Type B pancreatic cell (in vitro differentiated cells): ENCODE measurements around the gene FSTL3. TPM values are rescaled to one million over a fixed set of nuclear protein-coding genes. Genes with fewer than 3 reads are reported as not detected.

Experiments used
- DNase-seq: peaks from one replicate; pipeline ENCODE4 v3.0.0; 2021; ENCODE audit warnings: mixed read lengths; ENCODE audit not compliant: unreplicated experiment; ENCODE audit errors: extremely low spot score
- H3K27ac Mint-ChIP-seq: 2 replicates; pipeline ENCODE4 v1.8.0; 2021; ENCODE audit warnings: mild to moderate bottlenecking, mixed read lengths
- H3K27me3 Mint-ChIP-seq: 2 replicates; pipeline ENCODE4 v1.8.0; 2021; ENCODE audit warnings: mixed read lengths
- H3K36me3 Mint-ChIP-seq: 2 replicates; pipeline ENCODE4 v1.8.0; 2021; ENCODE audit warnings: mixed read lengths
- H3K4me1 Mint-ChIP-seq: one replicate; pipeline ENCODE4 v1.8.0; 2021; ENCODE audit warnings: mixed read lengths; ENCODE audit not compliant: unreplicated experiment
- H3K4me3 Mint-ChIP-seq: 2 replicates; pipeline ENCODE4 v1.8.0; 2021; ENCODE audit warnings: mild to moderate bottlenecking, mixed read lengths
- H3K9me3 Mint-ChIP-seq: 2 replicates; pipeline ENCODE4 v1.8.0; 2021; ENCODE audit warnings: mixed read lengths
- total RNA-seq: library from RNA; stranded (reverse); gene quantifications from 2 replicates; pipeline ENCODE4 v1.2.1, GENCODE V29; 2021; ENCODE audit warnings: low replicate concordance
- TF ChIP-seq, protein P1 (sequence below): fragments of 200-600 bp; sonication (generic); conservative IDR thresholded peaks from 2 replicates; pipeline ENCODE4 v1.5.0; 2021; ENCODE audit warnings: antibody characterized with exemption, mild to moderate bottlenecking

FSTL3 gene
- total RNA-seq, 1 donor from 2014 or later: 11.0 TPM

DNA sequence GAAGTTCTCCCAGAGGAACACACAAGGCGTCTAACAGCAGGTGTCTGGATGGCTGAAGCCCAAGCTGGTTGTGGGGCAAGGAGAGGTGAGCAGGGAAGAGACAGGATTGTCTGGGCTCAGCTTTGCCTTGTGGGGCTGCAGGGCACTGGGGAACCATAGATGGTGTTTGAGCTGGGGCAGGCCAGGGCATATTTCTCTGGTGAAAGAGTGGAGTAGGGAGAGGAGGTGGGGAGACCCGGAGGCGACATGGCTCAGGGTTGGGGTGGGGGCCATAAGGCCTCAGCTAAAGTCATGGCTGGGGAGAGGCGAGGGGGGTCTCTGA, 27.1 kb downstream of the FSTL3 start:
- H3K36me3 Mint-ChIP-seq: no peaks in the 10 kb centered on the region
- TF ChIP-seq, protein P1, sequence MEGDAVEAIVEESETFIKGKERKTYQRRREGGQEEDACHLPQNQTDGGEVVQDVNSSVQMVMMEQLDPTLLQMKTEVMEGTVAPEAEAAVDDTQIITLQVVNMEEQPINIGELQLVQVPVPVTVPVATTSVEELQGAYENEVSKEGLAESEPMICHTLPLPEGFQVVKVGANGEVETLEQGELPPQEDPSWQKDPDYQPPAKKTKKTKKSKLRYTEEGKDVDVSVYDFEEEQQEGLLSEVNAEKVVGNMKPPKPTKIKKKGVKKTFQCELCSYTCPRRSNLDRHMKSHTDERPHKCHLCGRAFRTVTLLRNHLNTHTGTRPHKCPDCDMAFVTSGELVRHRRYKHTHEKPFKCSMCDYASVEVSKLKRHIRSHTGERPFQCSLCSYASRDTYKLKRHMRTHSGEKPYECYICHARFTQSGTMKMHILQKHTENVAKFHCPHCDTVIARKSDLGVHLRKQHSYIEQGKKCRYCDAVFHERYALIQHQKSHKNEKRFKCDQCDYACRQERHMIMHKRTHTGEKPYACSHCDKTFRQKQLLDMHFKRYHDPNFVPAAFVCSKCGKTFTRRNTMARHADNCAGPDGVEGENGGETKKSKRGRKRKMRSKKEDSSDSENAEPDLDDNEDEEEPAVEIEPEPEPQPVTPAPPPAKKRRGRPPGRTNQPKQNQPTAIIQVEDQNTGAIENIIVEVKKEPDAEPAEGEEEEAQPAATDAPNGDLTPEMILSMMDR: no peak
- no peaks in the 10 kb centered on the region for H3K4me1 Mint-ChIP-seq
- DNase-seq: no peak
- H3K27ac Mint-ChIP-seq: peak overlapping the region; percentile 31
- peak overlapping the region; percentile 69 for H3K4me3 Mint-ChIP-seq
- no peaks in the 10 kb centered on the region for H3K9me3 Mint-ChIP-seq
- H3K27me3 Mint-ChIP-seq: peaks cover 4% of the 10 kb centered on the region

DNA sequence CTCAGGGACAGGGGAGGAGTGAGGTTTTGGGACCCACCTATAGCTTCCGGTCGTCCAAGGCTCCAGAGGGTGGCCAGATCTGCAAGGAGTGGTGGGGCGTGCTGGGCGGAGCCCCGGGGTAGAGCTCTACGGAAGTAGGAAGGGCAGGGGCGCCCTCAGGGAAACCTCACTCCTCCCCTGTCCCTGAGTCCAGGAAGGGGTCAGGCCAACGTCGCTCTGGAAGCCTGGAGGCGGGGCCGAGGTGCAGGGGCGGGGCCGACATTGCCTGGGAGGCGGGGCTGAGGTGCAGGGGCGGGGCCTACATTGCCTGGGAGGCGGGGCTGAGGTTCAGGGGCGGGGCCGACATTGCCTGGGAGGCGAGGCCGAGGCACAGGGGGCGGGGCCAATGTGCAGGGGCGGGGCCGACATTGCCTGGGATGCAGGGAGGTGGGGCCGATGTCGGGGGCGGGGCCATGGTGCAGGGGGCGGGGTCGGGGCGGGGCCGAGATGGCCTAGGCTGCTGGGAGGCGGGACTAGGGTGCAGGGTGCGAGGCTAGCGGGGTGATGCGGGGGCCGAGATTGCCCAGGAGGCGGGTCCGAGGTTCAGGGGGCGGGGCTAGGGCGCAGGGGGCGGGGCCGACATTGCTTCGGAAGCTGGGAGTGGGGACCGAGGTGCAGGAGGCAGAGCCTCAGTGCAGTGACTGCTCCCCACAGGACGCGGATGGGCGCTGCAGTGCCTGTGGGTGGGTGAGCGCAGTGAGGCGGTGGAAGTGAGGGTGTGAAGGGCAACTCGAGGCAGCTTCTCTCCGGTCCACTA, 27.7 kb downstream of the FSTL3 start:
- H3K36me3 Mint-ChIP-seq: no peaks in the 10 kb centered on the region
- peak overlapping the region; percentile 69 for H3K4me3 Mint-ChIP-seq
- H3K27ac Mint-ChIP-seq: peak overlapping the region; percentile 31
- H3K4me1 Mint-ChIP-seq: no peaks in the 10 kb centered on the region
- TF ChIP-seq, protein P1: no peak
- DNase-seq: no peak
- peaks cover 4% of the 10 kb centered on the region for H3K27me3 Mint-ChIP-seq
- no peaks in the 10 kb centered on the region for H3K9me3 Mint-ChIP-seq

DNA sequence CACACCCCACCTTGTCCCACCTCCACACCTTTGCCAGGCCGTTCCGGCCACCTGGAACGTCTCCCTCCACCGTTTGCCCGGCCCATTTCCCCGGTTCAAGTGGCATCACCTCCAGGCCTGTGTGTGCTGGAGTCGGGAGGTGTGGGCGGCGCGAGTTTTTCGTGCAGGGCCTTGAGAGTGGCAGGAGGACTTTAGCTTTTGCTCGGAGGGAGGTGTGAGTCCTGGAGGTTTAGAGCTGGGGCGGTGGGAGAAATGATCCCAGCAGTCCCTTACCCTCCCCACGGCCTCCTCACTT, 28.2 kb downstream of the FSTL3 start:
- TF ChIP-seq, protein P1: no peak
- Mint-ChIP-seq H3K27ac (no peak overlapping the region), H3K4me3 (no peak overlapping the region), H3K36me3 (no peaks in the 10 kb centered on the region), H3K9me3 (no peaks in the 10 kb centered on the region), H3K27me3 (peaks cover 4% of the 10 kb centered on the region), H3K4me1 (no peaks in the 10 kb centered on the region)
- DNase-seq: no peak

DNA sequence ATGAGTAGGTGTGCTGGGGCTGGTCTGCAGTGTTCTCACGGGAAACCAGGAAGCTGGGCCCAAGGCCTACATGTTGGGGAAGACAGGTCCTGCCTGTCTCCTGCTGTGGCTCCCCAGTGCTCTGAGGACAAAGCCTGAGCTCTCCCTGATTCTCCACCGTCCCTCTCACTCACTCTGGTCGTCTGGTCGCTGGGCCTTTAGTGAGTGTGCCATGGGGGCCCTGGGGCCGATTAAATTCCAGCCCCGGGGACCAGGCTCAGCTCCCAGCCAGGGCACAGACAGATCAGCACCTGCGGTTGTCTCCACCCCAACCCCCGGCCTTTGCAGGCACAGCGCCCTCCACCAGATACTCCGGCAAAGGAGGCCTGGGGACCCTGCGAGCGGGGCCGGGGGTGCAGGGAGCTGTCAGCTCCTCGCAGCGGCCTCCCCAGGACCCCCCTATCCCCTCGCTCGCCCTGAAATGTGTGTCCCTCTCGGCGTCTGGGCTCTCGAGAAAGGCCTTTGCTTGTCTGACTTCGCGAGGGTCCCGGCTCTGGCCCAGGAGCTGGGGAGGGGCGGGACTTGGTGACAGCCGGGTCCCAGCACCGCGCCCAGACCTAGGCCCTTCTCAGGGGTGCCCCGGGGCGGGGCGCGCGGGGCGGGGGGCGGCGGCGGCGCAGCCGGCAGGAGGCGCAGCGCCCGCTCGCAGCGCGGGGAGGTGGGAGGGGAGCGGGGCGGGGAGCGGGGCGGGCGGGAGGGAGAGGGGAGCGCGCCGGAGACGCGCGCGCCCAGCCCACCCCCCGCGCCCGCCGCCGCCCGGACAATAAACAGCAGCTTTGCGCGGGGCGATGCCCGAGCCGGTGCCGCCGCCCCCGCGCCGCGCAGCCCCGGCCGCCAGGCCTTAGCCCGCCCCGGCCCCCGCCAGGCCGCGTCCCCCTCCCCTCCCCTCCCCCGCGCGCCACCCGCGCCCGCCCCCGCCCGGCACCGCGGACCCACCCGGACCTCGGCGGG, 32.3 kb downstream of the FSTL3 start, which contains the start of gene PALM:
PALM (plus strand) TSS at position 782 of the 990 bp plus-strand sequence. CDS start 212 bp downstream, outside the sequence.
- TF ChIP-seq, protein P1: peak; percentile 43
- Mint-ChIP-seq H3K4me3 (peak within 1 kb of the TSS; percentile 82), H3K9me3 (no peaks in the 10 kb centered on the region), H3K4me1 (peaks cover 10% of the 10 kb centered on the region), H3K27me3 (no peaks in the 10 kb centered on the region), H3K27ac (peak within 1 kb of the TSS; percentile 74), H3K36me3 (no peaks in the 10 kb centered on the region)
- no peak for DNase-seq

DNA sequence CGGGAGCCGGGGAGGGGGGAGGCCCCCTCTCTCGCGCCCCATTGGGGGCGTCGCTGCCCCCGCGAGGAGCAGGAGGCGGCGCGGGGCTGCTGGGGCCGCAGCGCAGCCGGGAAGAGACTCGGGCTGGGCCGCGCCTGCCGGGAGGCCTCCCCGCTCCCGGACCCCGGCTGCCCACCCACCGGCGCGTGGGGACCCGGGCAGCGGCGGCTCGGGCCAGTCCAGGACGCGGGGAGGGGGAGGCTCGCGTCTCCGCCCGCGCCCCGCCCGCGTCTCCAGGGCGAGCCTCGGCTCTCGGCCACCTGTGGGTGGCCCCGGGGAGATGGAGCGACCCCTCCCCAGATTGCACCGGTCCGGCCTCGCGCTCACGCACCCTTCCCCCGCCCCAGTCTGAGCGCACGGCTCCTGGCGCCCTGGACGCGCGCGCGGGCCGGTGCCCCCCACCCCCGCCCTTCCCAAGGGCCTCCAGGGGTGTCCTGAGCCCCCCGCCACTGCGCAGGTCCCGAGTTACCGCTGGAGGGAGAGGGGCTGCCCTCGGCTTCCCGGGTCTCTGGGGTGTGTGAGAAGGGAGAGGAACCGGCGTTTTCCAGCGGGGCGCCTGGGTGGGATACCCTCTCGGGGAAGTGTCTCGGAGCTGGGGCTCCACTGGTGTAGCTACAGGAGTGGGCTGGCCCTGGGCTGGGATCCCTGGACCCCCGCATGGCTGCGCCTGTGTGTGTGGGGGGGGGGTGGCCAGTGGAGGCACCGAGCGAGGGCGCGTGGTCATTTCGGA, 33.2 kb downstream of the FSTL3 start:
- Mint-ChIP-seq H3K4me1 (peaks cover 10% of the 10 kb centered on the region), H3K9me3 (no peaks in the 10 kb centered on the region), H3K4me3 (peak overlapping the region; percentile 73), H3K36me3 (no peaks in the 10 kb centered on the region), H3K27ac (no peak overlapping the region), H3K27me3 (no peaks in the 10 kb centered on the region)
- no peak for DNase-seq
- TF ChIP-seq, protein P1: no peak
